Glomerular visceral epithelial cell (primary cell): ENCODE measurements around the gene NOP14.
A peak's percentile ranks its signal among the peaks of the same experiment; 100 is the strongest.
"Not testable (repeated sequence)": the region's sequence is repeated elsewhere in the genome, so short reads cannot be mapped to it uniquely, and the experiment has no call there.

Source experiments
- DNase-seq: peaks from one replicate; pipeline ENCODE4 v3.0.0-alpha.2; 2016; ENCODE audit errors: extremely low spot score

Gene NOP14

GRCh38 chr4:2931512-2932301 is 31.5 kb downstream of the NOP14 start:
- no peak for DNase-seq

- no peak for DNase-seq
Measured at GRCh38 chr4:2930758-2931511, 32.3 kb downstream of the NOP14 start.

DNA sequence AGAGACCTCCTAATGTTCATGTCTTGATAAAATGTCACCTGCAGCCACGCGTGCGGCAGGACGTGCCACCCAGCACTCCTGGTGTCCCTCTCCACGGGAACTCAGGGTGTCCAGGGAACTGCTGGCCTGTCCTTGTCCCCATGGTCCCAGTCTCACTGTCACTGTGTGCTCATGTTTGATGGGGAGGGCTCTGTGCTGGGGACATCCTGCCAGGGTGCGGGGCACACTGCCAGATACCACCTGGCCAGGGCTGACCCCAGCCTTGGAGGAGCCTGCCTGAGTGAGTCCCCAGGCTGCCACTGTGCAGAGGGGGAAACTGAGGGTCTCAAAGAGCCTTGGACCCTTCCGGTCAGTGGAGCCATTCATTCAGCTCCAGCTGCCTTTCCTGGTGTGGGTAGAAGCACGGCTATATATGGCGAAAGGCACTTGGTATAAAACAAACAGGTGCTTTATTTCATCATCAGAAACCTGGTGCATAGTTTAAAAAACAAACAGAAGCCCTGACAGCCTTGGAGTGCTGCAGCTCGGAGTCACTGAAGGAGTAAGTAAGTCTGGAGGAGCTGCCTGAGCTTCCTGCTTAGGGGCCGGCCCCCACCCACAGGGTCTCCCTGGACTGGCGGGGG is 33.0 kb downstream of the NOP14 start:
- DNase-seq, result no peak

DNA sequence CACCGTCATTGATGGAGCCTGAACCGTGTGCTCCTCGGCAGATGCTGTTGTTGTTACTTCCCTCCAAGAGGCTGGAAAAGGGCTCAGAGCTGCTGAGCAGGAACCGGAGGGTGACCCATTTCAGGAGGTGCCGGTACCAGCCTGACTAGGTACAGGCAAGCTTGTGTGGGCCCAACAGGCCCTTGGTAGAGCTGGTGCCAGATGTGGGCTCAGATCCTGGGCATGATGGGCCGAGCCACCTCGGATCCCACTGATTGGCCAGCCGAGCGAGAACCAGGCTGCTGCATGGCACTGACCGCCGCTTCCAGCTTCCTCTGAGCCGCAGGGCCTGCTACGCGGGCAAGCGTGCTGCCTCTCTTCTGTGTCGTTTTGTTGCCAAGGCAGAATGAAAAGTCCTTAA is 33.7 kb downstream of the NOP14 start:
- no peak for DNase-seq

GRCh38 chr4:2928242-2929176 is 34.7 kb downstream of the NOP14 start:
- DNase-seq, result no peak

- no peak for DNase-seq
Measured at GRCh38 chr4:2927696-2928075, 35.5 kb downstream of the NOP14 start.

DNA sequence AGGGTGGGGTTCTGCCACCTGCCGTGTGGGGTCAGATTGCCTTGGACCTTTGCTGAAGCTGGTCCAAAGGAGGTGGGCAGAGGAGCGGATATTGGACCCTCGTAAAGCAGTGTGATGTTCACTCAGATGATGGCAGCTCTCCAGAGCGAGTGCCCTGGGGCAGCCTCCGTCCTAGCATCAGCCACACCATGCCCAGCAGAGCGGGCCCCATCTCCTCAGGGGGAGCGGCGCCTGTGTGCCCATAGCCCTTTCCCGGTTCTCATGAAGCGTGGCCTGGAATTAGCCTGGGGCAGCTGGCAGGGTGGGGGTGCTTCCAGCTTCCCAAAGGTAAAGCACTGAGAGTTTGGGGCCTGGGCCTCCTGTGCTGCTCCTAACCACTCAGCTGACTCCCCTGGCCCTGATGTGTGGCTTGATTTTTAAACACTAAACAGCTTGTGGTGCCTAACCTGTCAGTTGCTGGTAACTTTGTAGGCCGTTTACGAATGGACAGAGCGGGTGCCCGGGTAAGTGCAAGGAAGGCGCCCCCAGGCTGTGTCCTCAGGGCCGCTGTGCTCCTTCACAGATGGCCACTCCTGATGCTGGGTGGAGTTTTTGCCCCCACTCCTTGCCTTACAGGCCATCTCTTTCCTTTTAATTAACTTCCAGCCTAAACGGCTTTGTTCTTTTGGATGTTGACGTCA is 36.0 kb downstream of the NOP14 start:
- no peak for DNase-seq

GRCh38 chr4:2925931-2926860 is 37.0 kb downstream of the NOP14 start:
- no peak for DNase-seq

DNA sequence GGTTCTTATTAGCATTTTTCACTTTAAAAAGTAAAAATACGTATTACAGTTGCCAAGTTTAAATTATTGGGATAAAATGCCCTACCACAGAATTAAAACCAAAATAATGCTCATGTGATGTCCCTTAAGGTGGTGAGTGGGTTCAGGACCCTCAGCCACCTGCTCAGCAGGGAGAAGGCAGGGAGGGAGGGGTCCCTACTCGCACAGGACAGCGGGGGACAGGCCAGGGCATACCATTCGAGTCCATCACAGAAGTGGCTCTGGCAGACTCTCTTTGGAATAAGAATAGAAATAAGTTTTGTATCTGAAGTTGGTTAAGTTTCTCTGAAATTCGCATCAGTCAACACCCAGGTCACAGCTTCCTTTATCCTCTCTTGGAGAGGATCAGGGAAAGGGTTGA is 37.7 kb downstream of the NOP14 start:
- DNase-seq, result no peak

DNA sequence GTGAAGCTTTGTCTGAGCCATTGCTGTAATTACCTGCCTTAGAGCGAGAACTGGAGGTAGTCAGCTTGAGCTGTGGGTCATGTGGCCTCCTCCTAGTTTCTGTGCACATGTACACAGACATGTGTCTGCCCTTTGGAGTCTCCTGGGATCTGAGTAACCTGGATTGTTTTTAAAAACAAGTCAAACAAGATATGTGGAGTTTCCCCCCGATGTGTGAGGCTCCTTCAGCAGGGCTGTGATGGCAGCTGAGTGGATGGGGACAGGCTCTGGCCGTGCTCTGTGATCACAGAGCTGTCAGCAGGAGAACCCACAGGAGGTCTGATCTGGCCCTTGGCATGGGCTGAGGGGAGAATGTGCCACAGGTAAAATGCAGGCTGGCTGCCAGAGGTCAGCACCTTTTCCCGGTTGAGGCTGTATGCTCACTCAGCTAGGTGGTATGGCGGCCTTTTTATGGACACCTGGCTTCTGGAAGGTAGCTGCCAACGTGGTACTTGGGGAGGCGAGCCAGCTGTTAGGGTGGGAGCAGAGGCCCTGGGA is 38.4 kb downstream of the NOP14 start:
- no peak for DNase-seq

- no peak for DNase-seq
Measured at GRCh38 chr4:2924286-2924685, 38.9 kb downstream of the NOP14 start.

- DNase-seq, result no peak
Measured at GRCh38 chr4:2923668-2924173, 39.5 kb downstream of the NOP14 start.

GRCh38 chr4:2923141-2923551 is 40.1 kb downstream of the NOP14 start:
- DNase-seq, result peak; percentile 40

GRCh38 chr4:2922453-2923101 is 40.6 kb downstream of the NOP14 start:
- peak; percentile 38 for DNase-seq

DNA sequence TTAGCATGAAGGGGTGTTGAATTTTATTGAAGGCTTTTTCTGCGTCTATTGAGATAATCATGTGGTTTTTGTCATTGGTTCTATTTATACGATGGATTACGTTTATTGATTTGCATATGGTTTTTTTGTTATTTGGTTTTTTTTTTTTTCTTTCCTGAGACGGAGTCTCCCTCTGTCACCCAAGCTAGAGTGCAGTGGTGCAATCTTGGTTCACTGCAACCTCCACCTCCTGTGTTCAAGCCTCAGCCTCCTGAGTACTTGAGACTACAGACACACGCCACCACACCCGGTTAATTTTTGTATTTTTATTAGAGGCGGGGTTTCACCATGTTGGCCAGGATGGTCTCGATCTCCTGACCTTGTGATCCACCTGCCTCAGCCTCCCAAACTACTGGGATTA is 44.5 kb downstream of the NOP14 start:
- DNase-seq, result not testable (repeated sequence)

GRCh38 chr4:2918300-2918699 is 44.9 kb downstream of the NOP14 start:
- not testable (repeated sequence) for DNase-seq

DNA sequence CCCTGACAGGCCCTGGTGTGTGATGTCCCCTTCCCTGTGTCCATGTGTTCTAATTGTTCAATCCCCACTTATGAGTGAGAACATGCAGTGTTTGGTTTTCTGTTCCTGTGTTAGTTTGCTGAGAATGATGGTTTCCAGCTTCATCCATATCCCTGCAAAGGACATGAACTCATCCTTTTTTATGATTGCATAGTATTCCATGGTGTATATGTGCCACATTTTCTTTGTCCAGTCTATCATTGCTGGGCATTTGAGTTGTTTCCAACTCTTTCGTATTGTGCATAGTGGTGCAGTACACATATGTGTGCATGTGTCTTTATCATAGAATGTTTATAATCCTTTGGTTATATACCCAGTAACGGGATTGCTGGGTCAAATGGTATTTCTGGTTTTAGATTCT is 46.5 kb downstream of the NOP14 start:
- not testable (repeated sequence) for DNase-seq

DNA sequence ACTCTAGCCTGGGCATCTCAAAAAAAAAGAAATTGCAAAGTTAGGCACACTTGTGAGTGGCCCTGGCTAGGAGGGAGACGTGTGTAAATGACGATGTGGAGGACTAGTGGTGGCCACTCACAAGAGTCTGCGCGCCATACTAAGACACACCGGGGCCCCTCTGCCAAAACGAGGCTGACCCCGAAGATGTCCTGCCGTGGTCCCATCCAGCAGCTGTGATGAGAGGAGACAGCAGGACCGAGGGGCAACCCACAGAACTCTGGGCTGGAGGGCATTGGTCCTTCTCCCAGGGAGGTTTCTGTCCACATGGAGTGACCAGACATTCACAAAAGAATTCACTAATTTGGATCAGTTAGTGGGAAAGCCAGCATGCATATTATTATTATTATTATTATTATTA is 47.4 kb downstream of the NOP14 start:
- no peak for DNase-seq
